GM19328 (cell line): ENCODE measurements around the gene LRRFIP1.
"Not testable (repeated sequence)": the region's sequence is repeated elsewhere in the genome, so short reads cannot be mapped to it uniquely, and the experiment has no call there.

Experiments used
- ATAC-seq: cut with Tn5 transposase; IDR thresholded peaks from one replicate; pipeline ENCODE4 v1.9.1; 2021; ENCODE audit warnings: mild to moderate bottlenecking, moderate library complexity; ENCODE audit not compliant: unreplicated experiment

The LRRFIP1 gene

GRCh38 chr2:237763812-237764211, 136.4 kb downstream of the LRRFIP1 start:
- ATAC-seq: no peak

GRCh38 chr2:237765122-237765521, 137.7 kb downstream of the LRRFIP1 start:
- not testable (repeated sequence) for ATAC-seq

GRCh38 chr2:237765875-237766274, 138.5 kb downstream of the LRRFIP1 start:
- no peak for ATAC-seq

GRCh38 chr2:237766340-237766739, 139.0 kb downstream of the LRRFIP1 start:
- ATAC-seq: no peak

- ATAC-seq: no peak
Measured at GRCh38 chr2:237772513-237772912, 145.1 kb downstream of the LRRFIP1 start.

- ATAC-seq: no peak
Measured at GRCh38 chr2:237773826-237774225, 146.4 kb downstream of the LRRFIP1 start.

GRCh38 chr2:237774811-237775553, 147.6 kb downstream of the LRRFIP1 start:
- ATAC-seq: no peak

- no peak for ATAC-seq
Measured at GRCh38 chr2:237779521-237779920, 152.1 kb downstream of the LRRFIP1 start.

GRCh38 chr2:237782181-237782580, 154.8 kb downstream of the LRRFIP1 start:
- ATAC-seq: no peak

- ATAC-seq: not testable (repeated sequence)
Measured at GRCh38 chr2:237783678-237784077, 156.3 kb downstream of the LRRFIP1 start.

GRCh38 chr2:237786936-237787335, 159.5 kb downstream of the LRRFIP1 start:
- no peak for ATAC-seq

- ATAC-seq: no peak
Measured at GRCh38 chr2:237790353-237790752, 163.0 kb downstream of the LRRFIP1 start.

- no peak for ATAC-seq
Measured at GRCh38 chr2:237791977-237792727, 164.8 kb downstream of the LRRFIP1 start.

GRCh38 chr2:237797253-237797652, 169.9 kb downstream of the LRRFIP1 start:
- no peak for ATAC-seq

GRCh38 chr2:237798236-237799059, 171.1 kb downstream of the LRRFIP1 start, which contains the start of gene RBM44:
Gene RBM44, plus strand, starts transcription at chr2:237798779. Its CDS starts 14,831 bp downstream, at chr2:237813610.
- no peak for ATAC-seq

- ATAC-seq: no peak
Measured at GRCh38 chr2:237799060-237799428, 171.7 kb downstream of the LRRFIP1 start.

GRCh38 chr2:237801466-237801865, 174.1 kb downstream of the LRRFIP1 start:
- no peak for ATAC-seq

- ATAC-seq: no peak
Measured at GRCh38 chr2:237806334-237806733, 178.9 kb downstream of the LRRFIP1 start.

- ATAC-seq: no peak
Measured at GRCh38 chr2:237815637-237816036, 188.2 kb downstream of the LRRFIP1 start.

- ATAC-seq: no peak
Measured at GRCh38 chr2:237816531-237816930, 189.1 kb downstream of the LRRFIP1 start.

- ATAC-seq: no peak
Measured at GRCh38 chr2:237818066-237818473, 190.7 kb downstream of the LRRFIP1 start.
